HS-27A (cell line): Measurements from ENCODE around the gene BAZ1A.
A peak's percentile ranks its signal among the peaks of the same experiment; 100 is the strongest.
"Not testable (repeated sequence)": the region's sequence is repeated elsewhere in the genome, so short reads cannot be mapped to it uniquely, and the experiment has no call there.

ENCODE experiments used
- DNase-seq: peaks from one replicate; pipeline ENCODE4 v3.0.0-alpha.2; 2012; ENCODE audit warnings: low read depth, missing footprints

The BAZ1A gene

DNA sequence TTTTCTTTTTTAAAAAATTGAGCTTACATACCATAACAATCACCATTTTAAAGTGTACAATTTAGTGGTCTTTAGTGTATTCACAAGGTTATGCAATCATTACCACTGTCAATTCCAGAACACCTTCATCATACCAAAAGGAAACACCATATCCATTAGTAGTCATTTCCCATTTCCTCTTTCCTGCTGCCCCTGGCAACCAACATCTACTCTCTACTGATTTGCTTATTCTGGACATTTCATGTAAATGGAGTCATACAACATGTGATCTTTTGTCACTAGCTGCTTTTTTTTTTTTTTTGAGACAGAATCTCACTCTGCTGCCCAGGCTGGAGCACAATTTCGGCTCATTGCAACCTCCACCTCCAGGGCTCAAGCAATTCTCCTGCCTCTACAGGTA lies 93.9 kb downstream of the BAZ1A start:
- peak; percentile 64 for DNase-seq

DNA sequence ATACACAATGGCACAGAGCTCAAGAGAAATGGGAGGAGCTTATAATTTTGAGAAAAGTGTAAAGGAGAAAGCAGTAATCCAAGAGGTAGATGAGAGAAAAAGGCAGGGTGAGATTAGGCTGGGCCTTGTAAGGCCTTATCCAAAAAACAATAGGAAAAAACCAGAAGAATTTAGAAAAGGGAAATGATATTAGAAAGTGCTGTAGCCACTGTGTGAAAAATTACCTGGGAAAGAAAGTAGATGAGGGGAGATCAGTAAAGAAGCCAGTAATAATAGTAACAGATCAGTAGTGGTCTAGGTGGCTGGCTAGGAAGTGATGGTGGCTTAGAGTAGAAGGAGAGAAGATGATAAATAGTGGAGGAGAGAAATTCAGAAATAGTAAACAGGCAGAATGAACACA lies 94.5 kb downstream of the BAZ1A start:
- DNase-seq = no peak

DNA sequence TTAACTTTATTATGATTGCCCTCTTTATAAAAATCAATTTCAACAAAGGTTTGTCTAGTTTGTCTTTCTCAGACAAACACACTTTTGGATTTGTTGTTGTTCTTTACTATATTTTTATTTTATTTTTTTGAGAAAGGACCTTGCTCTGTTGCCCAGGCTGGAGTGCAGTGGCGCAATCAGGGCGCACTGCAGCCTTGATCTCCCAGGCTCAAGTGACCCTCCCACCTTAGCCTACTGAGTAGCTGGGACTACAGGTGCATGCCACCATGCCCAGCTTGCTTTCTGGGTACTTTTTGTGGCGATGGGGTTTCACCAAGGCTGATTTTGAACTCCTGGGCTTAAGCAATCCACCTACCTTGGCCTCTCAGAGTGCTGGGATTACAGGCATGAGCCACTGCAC lies 96.4 kb downstream of the BAZ1A start:
- DNase-seq = no peak

DNA sequence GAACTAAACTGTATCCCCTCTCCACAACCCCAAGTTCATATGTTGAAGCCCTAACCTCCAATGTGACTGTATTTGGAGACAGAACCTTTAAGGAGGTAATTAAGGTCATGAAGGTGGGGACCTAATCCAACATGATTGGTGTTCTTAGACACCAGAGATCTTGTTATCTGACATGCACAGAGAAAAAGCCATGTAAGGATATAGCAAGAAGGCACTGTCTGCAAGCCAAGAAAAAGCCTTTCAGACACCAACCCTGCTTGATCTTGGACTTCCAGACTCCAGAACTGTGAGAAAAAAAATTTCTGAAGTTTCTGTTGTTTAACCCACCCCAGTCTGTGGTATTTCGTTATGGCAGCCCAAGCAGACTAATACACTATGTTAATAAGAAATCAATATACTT lies 98.5 kb downstream of the BAZ1A start:
- no peak for DNase-seq

DNA sequence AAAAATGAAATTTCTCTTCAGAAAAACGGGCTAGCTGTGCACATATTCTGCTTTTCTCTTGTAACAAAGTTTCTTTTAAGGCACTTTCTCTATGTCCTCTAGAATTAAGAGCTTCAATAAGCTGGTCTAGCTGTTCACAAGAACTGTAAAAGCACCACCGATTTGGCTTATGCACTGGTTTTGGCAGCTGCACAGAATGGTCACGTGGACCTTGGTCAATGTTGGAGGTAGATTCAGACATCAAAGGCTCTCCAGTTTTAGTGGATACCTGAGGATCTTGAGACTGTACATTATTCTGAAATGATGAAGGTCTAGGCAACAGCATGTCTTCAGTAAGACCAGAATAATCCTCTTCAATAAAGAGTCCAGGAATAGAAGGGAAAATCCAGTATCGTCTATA lies 99.2 kb downstream of the BAZ1A start:
- no peak for DNase-seq

DNA sequence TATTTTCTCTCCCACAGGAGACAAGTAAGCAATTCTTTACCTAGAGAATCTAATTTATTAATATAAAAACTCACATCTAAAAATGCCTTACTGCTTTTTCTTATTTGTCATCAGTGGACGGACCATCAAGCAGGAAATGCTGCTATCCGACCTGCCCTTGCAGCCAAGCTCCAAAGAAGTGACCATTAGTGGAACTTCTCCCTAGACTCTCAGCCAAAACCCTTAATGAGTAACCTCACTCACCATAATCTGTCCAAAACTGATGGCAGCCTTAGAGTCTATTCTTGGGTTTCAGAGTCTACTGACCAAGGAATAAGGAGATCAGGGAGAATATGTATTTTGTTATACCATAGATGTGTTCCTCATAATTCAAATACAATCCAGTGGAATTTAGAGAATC lies 99.8 kb downstream of the BAZ1A start:
- DNase-seq = no peak

DNA sequence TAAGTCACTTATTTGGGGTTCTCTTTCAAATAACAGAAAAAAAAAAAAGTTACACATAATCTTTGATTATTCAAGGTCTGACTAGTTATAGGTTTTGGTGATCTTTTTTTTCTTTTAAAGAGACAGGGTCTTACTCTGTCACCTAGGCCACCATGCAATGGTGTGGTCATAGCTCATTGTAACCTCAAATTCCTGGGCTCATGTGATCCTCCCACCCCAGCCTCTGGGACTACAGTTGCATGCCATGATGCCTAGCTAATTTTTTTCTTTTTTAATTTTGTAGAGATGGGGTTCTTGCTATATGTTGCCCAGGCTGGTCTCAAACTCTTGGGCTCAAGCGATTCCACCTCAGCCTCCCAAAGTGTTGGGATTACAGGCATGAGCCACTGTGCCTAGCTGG lies 104.3 kb downstream of the BAZ1A start:
- peak; percentile 40 for DNase-seq

DNA sequence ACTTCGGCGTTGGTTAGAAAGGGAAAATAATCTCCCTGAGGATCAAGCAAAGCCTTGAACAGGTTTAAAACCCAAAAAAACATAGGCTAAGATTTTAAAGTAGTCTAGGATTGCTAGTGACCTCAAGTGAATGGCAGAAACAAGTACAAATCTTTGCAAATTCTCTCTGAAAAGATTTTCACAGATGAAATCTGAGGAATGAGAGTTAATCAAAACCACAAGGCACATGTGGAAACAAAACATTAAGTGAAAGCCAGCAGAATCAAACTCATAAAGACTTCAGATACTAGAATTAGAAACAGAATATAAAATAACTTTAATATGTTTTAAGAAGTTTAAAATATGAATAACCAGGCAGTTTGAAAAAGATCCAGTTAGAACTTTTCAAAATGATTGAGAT lies 108.6 kb downstream of the BAZ1A start:
- no peak for DNase-seq

DNA sequence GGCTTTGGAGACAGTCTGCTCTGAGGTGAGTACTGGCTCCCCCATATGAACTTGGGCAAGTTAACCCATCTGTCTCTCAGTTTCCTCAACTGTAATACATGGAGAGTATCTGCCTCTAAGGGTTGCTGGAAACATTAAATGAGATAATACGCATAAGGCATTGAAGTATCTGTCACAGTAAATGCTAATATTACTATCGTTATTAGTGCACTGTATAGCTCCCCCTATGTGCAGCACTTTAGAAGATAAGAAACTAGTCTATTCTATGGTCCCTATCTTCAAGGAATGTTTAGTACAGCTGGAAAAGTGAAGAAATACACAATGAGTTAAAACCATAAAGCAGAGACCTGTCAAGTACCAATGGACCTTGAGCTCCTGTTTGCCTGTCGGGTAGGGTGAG lies 109.1 kb downstream of the BAZ1A start:
- no peak for DNase-seq

DNA sequence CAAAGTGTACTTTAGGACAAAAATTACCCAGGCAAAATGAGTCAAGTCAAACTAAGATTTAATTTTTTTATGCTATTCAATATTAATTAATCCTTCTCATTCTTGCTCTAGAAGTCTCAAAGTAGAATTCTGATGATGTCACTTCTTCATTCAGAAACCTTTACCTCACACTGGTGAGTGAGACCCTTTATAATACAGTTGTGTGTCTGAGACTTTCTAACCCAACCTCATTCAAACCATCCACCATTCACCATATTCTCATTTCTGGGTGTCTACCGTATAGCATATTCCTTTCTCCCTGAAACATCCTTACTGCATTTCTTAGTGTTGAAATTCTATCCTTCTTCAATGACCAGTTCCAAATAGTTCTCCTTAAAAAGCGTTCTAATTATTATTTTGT lies 119.9 kb downstream of the BAZ1A start:
- DNase-seq = no peak

DNA sequence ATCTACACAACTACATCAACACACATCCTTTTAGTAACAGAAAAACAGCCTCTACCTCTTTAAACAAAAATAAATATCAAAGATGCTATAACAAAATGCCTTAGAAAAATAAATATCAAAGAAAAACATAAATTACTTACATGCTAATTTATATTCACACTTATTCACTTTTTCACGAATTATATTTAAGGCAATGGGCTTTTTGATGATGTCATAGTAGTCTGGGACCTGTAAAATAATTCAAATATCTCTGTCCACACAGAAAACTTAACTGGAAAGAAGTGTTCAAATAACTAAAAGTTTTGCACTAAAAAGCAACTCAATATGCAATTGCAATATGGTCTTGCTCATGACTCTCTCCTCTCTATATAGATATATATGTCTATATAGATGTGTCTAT lies 120.5 kb downstream of the BAZ1A start:
- DNase-seq = no peak

DNA sequence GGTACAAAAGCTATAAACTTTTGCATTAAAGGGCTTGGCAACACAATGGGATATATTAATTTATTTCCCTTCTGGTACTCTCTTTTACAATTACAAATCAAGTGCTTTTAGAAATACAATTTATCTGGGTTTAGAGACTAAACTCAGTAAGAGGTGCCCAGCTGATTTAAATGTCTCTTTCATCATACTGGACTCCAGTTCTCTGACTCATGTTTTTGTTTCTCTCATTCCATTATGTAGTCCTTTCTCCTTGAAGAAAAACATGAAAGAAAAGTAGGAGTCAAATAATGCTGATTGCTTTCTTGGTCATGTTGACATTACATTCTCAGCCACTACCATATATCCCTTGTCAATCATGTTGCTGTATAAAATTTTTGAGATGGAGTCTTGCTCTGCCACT lies 124.5 kb downstream of the BAZ1A start:
- no peak for DNase-seq

DNA sequence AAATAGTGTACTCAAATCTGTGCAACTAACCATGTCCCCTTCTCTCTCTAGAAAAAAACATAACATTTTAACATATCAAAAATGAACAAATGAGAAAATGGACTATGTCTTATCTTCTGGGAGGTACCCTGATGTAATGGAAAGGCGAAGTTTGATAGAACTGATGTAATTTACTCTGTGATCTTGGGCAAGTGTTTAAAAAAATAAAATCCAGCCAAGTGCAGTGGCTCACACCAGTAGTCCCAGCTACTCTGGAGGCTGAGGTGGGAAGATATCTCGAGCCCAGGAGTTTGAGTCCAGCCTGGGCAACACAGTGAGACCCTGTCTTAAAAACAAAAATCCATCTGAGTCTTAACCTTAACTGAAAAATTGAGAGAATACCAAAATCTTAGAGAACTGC lies 124.9 kb downstream of the BAZ1A start:
- no peak for DNase-seq

DNA sequence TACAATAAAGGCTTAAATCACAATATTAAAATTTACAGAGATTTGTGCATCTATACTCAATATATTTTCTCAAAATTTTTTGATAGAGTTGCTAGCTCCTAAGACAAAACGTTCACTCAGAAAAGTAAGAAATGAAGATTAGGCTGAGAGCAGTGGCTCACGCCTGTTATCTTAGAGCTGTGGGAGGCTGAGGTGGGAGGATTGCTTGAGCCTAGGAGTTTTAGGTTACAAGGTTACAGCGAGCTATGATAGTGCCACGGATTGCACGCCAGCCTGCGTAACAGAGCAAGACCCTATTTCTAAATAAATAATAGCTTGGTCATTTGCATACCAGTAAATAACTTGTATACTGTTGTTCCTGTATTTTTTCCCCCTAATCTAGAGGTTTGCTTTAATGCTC lies 125.8 kb downstream of the BAZ1A start:
- no peak for DNase-seq

DNA sequence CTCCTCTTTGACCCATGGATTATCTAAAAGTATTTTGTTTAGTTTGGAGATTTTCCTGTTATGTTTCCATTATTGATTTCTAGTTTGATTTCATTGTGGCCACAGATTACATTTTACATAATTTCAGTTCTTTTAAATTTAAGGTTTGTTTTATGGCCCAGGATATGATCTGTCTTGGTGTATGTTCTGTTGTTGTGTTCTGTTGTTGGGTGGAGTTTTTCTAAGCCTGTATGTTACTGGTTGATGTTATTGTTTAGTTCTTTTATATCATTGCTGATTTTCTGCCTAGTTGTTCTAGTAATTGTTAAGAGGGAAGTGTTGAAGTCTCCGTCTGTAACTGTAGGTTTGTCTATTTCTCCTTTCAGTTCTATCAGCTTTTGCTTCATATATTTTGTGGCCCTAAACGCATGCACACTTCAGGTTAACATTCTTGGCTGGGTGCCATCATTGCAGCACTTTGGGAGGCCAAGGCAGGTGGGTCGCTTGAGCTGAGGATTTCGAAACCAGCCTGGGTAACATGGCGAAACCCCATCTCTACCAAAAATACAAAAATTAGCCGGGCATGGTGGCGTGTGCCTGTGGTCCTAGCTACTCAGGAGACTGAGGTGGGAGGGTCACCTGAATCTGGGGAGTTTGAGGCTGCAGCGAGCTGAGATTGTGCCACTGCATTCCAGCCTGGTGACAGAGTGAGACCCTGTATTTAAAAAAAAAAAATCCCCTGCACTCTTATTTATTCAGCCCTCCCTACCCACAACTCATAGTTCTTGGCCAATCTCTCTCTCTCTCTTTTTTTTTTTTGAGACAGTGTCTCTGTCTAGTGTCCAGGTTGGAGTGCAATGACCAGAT lies 132.7 kb downstream of the BAZ1A start:
- DNase-seq = no peak

DNA sequence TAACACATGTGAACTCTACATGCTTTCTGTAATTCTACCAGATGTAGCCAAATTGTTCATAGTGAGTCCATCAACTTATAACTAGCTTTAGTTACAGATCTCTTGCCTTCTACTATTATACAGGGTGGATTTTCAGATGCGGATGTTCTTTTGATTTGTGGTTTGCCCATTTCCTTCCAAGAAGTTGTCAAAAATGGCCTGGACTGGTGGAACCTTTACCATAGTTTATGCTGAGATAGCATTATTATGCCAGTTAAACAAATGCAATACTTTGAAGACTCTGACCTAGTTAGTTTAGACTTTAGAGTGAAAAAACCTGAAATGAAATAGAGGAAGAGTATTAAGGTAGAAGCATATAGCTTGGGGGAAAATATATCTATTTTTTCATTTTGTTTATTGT lies 133.3 kb downstream of the BAZ1A start:
- no peak for DNase-seq

DNA sequence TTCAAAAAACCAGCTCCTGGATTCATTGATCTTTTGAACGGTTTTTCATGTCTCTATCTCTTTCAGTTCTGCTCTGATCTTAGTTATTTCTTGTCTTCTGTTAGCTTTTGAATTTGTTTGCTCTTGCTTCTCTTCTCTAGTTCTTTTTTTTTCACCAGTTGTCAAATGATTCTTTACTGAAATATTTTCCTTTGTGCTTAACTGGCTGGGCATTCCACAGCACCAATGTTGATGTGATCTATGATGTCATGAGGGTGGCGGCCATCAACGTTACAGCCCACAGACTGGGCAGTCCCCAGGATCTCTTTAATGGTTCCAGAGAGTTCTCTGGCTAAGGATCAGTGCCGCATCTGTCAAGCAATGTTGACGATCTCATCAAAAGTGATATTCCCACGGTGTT lies 135.0 kb downstream of the BAZ1A start:
- DNase-seq = not testable (repeated sequence)

DNA sequence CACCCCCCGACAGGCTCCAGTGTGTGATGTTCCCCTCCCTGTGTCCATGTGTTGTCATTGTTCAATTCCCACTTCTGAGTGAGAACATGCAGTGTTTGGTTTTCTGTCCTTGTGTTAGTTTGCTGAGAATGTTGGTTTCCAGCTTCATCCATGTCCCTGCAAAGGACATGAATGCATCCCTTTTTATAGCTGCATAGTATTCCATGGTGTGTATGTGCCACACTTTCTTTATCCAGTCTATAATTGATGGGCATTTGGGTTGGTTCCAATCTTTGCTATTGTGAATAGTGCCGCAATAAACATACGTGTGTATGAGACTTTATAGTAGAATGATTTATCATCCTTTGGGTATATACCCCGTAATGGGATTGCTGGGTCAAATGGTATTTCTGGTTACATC lies 138.1 kb downstream of the BAZ1A start:
- not testable (repeated sequence) for DNase-seq

DNA sequence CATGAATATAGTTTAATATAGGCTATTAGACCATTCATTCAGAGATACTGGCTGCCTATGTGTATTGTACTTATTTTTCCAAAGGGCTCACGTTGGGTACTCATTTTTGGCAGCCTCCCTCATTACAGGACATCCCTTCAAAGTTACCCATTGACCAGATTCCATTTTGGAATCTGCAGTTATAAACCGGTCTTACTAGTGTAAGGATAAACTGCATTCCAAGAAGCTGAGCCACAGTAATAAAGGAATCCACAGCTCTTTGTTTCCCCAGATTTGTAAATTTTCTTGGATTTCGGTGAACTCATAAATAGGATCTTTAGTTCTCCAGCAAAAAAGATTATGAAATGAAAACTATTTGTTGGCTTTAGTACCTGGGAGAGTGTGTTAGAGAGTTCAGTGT lies 141.9 kb downstream of the BAZ1A start:
- DNase-seq = no peak

DNA sequence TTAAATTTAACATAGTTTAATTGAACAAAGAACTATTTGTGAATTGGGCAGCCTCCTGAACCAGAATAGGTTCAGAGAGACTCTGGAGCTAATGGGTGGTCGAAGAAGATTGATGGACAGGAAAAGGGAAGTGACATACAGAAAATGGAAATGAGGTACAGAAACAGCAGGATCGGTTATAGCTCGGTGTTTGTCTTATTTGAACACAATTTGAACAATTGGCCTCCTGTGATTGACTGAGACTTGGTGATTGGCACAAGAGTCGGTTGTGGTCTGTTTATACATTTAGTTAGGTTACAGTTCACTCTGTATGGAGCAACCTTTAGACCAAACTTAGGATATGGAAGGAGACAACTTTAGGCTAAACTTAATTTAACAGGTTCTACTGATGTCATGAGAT lies 142.4 kb downstream of the BAZ1A start:
- DNase-seq = no peak

DNA sequence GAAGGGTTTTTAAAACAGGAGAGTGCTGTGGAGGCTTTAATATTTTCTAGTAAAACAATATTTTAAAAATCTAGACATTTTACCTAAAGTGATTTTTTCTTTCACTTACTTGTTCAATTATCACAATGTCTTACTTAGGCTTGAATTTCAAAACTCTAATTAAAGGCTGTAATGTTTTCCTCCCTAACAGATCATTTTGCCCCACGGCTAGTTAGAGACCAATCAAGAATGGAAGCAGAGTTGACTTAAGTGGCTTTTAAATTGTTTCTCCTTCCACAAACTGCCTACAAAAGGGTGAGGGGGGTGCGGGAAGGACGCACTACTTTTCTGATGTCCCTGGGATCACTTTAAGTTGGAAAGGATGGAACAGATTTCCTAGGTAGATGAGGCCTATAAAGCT lies 151.3 kb downstream of the BAZ1A start:
- no peak for DNase-seq

DNA sequence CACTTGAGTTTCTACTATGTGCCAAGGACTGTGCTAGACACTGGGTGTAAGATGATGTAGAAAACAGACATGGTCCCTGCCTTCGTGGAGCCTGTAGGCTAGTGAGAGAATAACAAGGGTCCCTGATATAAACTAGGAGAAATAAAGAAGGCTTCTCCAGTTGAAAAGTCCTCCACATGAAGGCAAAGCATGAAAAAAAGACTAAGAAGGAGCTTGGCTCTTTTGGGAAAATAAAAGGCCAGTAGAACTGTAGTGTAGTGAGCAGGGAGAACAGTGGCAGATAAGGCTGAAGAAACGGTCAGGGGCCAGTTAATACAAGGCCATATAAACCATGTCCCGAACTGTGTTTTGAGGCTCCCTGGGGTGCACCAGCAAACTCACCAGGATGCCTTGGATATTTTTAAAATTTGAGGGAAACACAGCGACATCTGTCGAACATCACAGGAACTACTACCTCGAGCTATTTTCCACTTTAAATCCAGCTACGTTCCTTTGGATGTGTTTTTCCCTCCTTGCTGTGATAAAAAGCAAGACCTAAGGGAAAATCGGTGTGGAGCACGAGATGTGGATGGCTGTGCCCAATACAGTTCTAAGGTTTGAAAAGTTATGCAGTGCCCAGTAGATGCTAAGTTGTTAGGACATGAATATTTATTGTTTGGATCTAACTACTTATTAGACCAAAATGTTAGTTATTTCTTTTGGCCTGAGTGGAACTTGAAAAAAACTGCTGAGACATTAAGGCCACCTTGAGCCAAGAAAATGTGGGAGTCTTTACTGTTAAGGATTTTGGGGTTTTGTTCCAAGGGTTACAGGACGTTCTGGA lies 152.2 kb downstream of the BAZ1A start:
- no peak for DNase-seq

DNA sequence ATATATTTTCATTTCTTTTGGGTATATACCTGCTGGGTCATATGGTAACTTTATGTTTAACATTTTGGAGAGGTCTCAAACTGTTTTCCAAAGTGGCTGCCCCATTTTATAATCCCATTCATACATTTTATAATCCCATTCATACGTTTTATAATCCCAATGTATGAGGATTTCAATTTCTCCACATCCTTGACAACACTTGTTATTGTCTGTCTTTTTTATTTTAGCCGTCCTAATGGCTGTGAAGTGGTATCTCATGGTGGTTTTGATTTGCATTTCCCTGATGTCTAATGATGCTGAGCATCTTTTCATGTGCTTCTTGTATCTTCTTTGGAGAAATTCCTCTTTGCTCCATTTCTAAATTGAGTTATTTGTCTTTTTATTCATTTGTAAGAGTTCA lies 154.0 kb downstream of the BAZ1A start:
- no peak for DNase-seq
